HG03060 (cell line): ENCODE results near the gene RHBDD2.
"Not testable (repeated sequence)": the region's sequence is repeated elsewhere in the genome, so short reads cannot be mapped to it uniquely, and the experiment has no call there.

ENCODE experiments used
- ATAC-seq: cut with Tn5 transposase; IDR thresholded peaks from one replicate; pipeline ENCODE4 v1.9.1; 2021; ENCODE audit warnings: low read depth, moderate number of reproducible peaks; ENCODE audit not compliant: unreplicated experiment

Gene RHBDD2

GRCh38 chr7:75878769-75879611 lies at the start of gene RHBDD2:
Gene RHBDD2 (plus strand): TSS chr7:75879034. CDS start chr7:75879083, 49 bp downstream.
- ATAC-seq: peak; percentile 65

- ATAC-seq: not testable (repeated sequence)
Measured at GRCh38 chr7:75829656-75830055, 49.2 kb upstream of the RHBDD2 start.

- ATAC-seq: no peak
Measured at GRCh38 chr7:75830978-75831377, 47.9 kb upstream of the RHBDD2 start.

GRCh38 chr7:75833662-75834061 lies 45.2 kb upstream of the RHBDD2 start:
- not testable (repeated sequence) for ATAC-seq

GRCh38 chr7:75835688-75836285 lies 43.0 kb upstream of the RHBDD2 start:
- ATAC-seq: no peak

GRCh38 chr7:75836798-75837197 lies 42.0 kb upstream of the RHBDD2 start:
- no peak for ATAC-seq

- not testable (repeated sequence) for ATAC-seq
Measured at GRCh38 chr7:75838281-75838930, 40.4 kb upstream of the RHBDD2 start.

GRCh38 chr7:75840029-75840428 lies 38.8 kb upstream of the RHBDD2 start:
- no peak for ATAC-seq

GRCh38 chr7:75842836-75843446 lies 35.9 kb upstream of the RHBDD2 start:
- peak; percentile 82 for ATAC-seq

- no peak for ATAC-seq
Measured at GRCh38 chr7:75843613-75844116, 35.2 kb upstream of the RHBDD2 start.

GRCh38 chr7:75844158-75844557 lies 34.7 kb upstream of the RHBDD2 start:
- no peak for ATAC-seq

GRCh38 chr7:75845132-75845531 lies 33.7 kb upstream of the RHBDD2 start:
- ATAC-seq: not testable (repeated sequence)

- ATAC-seq: no peak
Measured at GRCh38 chr7:75847707-75848106, 31.1 kb upstream of the RHBDD2 start.

GRCh38 chr7:75849573-75849972 lies 29.3 kb upstream of the RHBDD2 start:
- no peak for ATAC-seq

GRCh38 chr7:75850235-75850634 lies 28.6 kb upstream of the RHBDD2 start:
- no peak for ATAC-seq

- no peak for ATAC-seq
Measured at GRCh38 chr7:75854233-75854632, 24.6 kb upstream of the RHBDD2 start.

- not testable (repeated sequence) for ATAC-seq
Measured at GRCh38 chr7:75854813-75855345, 24.0 kb upstream of the RHBDD2 start.

- no peak for ATAC-seq
Measured at GRCh38 chr7:75856536-75856935, 22.3 kb upstream of the RHBDD2 start.

- no peak for ATAC-seq
Measured at GRCh38 chr7:75858410-75858809, 20.4 kb upstream of the RHBDD2 start.

- ATAC-seq: no peak
Measured at GRCh38 chr7:75861636-75862035, 17.2 kb upstream of the RHBDD2 start.
